GM23248 (cell line): ENCODE measurements around the gene P2RX7. TPM values are rescaled to one million over a fixed set of nuclear protein-coding genes. Genes with fewer than 3 reads are reported as not detected.

Source experiments
- DNase-seq: peaks from one replicate; pipeline ENCODE4 v3.0.0-alpha.2; 2015
- H2AFZ ChIP-seq: fragments of 200-600 bp; sonication (generic); 2 replicates; pipeline ENCODE4 v1.6.1; 2016; ENCODE audit warnings: antibody characterized with exemption
- H3F3A ChIP-seq: fragments of 200-600 bp; sonication (generic); 2 replicates; pipeline ENCODE4 v1.6.1; 2016; ENCODE audit warnings: mild to moderate bottlenecking, antibody characterized with exemption, mixed run types; ENCODE audit not compliant: insufficient read depth
- H3K27ac ChIP-seq: fragments of 200-600 bp; sonication (generic); 2 replicates; pipeline ENCODE4 v1.5.1; 2016; ENCODE audit warnings: mild to moderate bottlenecking
- H3K27me3 ChIP-seq: fragments of 200-600 bp; sonication (generic); replicated peaks from 2 replicates; pipeline ENCODE4 v1.6.1; 2016; ENCODE audit warnings: mild to moderate bottlenecking; ENCODE audit not compliant: insufficient read depth
- H3K36me3 ChIP-seq: fragments of 200-600 bp; sonication (generic); 2 replicates; pipeline ENCODE4 v1.6.1; 2016; ENCODE audit warnings: low read depth, mild to moderate bottlenecking
- H3K4me1 ChIP-seq: fragments of 200-600 bp; sonication (generic); 2 replicates; pipeline ENCODE4 v1.6.1; 2016; ENCODE audit warnings: mild to moderate bottlenecking; ENCODE audit not compliant: insufficient read depth
- H3K4me2 ChIP-seq: fragments of 200-600 bp; sonication (generic); one replicate; pipeline ENCODE4 v1.6.1; 2016; ENCODE audit warnings: mild to moderate bottlenecking; ENCODE audit not compliant: unreplicated experiment
- H3K4me3 ChIP-seq: fragments of 200-600 bp; sonication (generic); 2 replicates; pipeline ENCODE4 v1.5.1; 2016; ENCODE audit warnings: mild to moderate bottlenecking
- H3K79me2 ChIP-seq: fragments of 200-600 bp; sonication (generic); 2 replicates; pipeline ENCODE4 v1.6.1; 2016; ENCODE audit warnings: mild to moderate bottlenecking; ENCODE audit not compliant: insufficient read depth
- H3K9ac ChIP-seq: fragments of 200-600 bp; sonication (generic); 2 replicates; pipeline ENCODE4 v1.6.1; 2016; ENCODE audit warnings: mild to moderate bottlenecking
- H3K9me2 ChIP-seq: fragments of 200-600 bp; sonication (generic); 2 replicates; pipeline ENCODE4 v1.6.1; 2016; ENCODE audit warnings: mixed run types, mild to moderate bottlenecking, moderate library complexity; ENCODE audit not compliant: insufficient read depth
- H3K9me3 ChIP-seq: fragments of 200-600 bp; sonication (generic); one replicate; pipeline ENCODE4 v1.6.1; 2017; ENCODE audit warnings: low read depth
- H4K20me1 ChIP-seq: fragments of 200-600 bp; sonication (generic); 2 replicates; pipeline ENCODE4 v1.6.0; 2016; ENCODE audit not compliant: insufficient read depth
- EZH2 ChIP-seq: fragments of 200-600 bp; sonication (generic); IDR thresholded peaks from 2 replicates; pipeline ENCODE4 v1.6.1; 2018; ENCODE audit warnings: antibody characterized with exemption, mild to moderate bottlenecking; ENCODE audit not compliant: insufficient read depth, poor library complexity, severe bottlenecking
- EZH2phosphoT487 ChIP-seq: fragments of 200-600 bp; sonication (generic); IDR thresholded peaks from 2 replicates; pipeline ENCODE4 v1.6.1; 2018; ENCODE audit warnings: antibody characterized with exemption, moderate library complexity, mild to moderate bottlenecking, low read depth; ENCODE audit not compliant: insufficient read depth
- WGBS, 2 experiments: methylation state at CpG; one replicate each; pipeline ENCODE4 v1.1.6; 2015 to 2017; ENCODE audit warnings: low lambda C conversion rate in 2 of 2, low coverage in 1 of 2; ENCODE audit errors: missing lambda C conversion rate in 2 of 2; 5-methylcytosine and 5-hydroxymethylcytosine counted together
- in situ Hi-C: fragments of 300-500 bp; cut with MboI; formaldehyde crosslinking; loops from 2 replicates; pipeline ENCODE4 v1.15.0; 2020
- polyA plus RNA-seq: library from polyadenylated mRNA; unstranded; fragments of >200 nt; fragmentation: Nextera tagmentation; extraction: Ambion mirVana; gene quantifications from 2 replicates; pipeline ENCODE4 v1.2.1, GENCODE V29; 2016
- total RNA-seq: library from RNA; depleted of rRNA; stranded (reverse); fragments of >200 nt; shearing (Covaris generic); gene quantifications from 2 replicates; pipeline ENCODE4 v1.2.3, GENCODE V29; 2014

P2RX7 gene
- total and polyA plus RNA-seq, 2 experiments from 2014 or later = 0.53 to 0.54 TPM

DNA sequence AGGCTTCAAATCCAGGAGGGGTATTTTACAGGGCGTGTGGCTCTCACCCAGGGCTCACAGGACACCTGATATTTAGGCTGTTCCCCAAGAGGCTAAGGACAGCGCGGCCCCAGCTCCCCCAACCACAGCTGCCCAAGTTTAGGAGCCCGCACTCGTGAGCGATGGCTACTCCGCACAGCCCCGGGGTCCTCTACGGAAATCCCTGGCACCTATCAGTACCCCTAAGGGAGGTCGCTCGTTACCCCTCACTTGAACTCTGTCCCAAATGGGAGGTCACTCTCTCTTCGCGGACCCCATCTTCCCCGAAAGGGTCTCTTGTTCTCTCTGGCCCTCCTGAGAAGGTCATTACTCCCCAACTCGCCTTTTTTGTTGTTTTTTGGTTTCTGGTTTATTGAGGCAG lies 76.5 kb downstream of the P2RX7 start:
- Histone ChIP-seq H4K20me1 (no peaks in the 10 kb centered on the region), H3K27ac (no peak overlapping the region), H3F3A (peaks cover 10% of the 10 kb centered on the region), H3K9ac (no peak overlapping the region), H3K4me2 (no peak overlapping the region), H3K9me2 (no peaks in the 10 kb centered on the region), H3K27me3 (no peaks in the 10 kb centered on the region), H3K9me3 (no peaks in the 10 kb centered on the region), H3K4me1 (peaks cover 2% of the 10 kb centered on the region; the same call in 1 of the 2 replicates), H3K79me2 (no peaks in the 10 kb centered on the region), H3K36me3 (no peaks in the 10 kb centered on the region), H2AFZ (0 out of 2 replicates have a peak overlapping the region, but pooled peaks have one; percentile 80), H3K4me3 (peak overlapping the region; percentile 74)
- DNase-seq = no peak
- WGBS, 2 experiments = 79 to 80% methylated on average over 15 of the region's 15 CpGs
- TF ChIP-seq EZH2 (no peak), EZH2phosphoT487 (no peak)
- in situ Hi-C loops = no loop called here

DNA sequence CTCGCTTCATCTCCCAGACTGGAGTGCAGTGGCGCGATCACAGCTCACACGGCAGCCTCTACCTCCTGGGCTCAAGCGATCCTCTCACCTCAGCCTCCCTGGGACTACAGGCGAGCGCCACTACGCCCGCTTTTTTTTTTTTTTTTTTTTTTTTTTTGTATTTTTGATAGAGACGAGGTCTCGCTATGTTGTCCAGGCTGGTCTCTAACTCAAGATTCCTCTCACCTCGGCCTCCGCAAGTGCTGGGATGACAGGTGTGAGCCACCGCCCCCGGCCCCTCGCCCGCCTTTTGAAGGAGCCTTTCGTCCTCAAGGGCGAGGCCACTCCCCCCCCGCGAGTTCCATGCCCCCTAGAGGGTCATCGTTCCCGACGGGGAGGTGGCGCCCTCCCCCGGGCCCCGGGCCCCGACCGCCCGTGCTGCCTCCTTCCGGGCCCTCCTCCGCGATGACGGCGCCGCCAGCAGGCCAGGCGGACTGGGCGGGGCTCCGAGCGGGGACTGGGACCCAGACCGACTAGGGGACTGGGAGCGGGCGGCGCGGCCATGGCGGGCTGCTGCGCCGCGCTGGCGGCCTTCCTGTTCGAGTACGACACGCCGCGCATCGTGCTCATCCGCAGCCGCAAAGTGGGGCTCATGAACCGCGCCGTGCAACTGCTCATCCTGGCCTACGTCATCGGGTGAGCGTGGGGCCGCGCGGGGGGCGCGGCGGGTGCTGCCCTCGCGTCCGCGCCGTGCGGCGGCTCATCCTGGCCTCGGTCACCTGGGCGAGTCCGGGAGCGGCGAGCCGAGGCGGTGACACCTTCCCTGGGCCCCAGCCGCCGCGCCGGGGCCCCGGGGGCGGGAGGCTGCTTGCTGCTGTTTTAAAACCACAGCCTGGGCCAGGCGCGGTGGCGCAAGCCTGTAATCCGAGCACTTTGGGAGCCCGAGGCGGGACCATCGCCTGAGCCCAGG lies 77.2 kb downstream of the P2RX7 start, which contains the start of gene P2RX4:
P2RX4 (plus strand) TSS at position 506 of the 949 bp plus-strand sequence; CDS start at position 542, 36 bp downstream.
- Histone ChIP-seq H3K27ac (peak within 1 kb of the TSS; percentile 44), H3K79me2 (no peaks in the 10 kb centered on the region), H3K9ac (peak within 1 kb of the TSS; percentile 88), H4K20me1 (no peaks in the 10 kb centered on the region), H3K4me3 (peak within 1 kb of the TSS; percentile 74), H2AFZ (peak within 1 kb of the TSS; percentile 80), H3K4me2 (peak within 1 kb of the TSS; percentile 66), H3K9me3 (no peaks in the 10 kb centered on the region), H3F3A (peaks cover 17% of the 10 kb centered on the region), H3K27me3 (no peaks in the 10 kb centered on the region), H3K4me1 (peaks cover 8% of the 10 kb centered on the region), H3K9me2 (no peaks in the 10 kb centered on the region), H3K36me3 (no peaks in the 10 kb centered on the region)
- WGBS, 2 experiments = 10 to 11% methylated on average over 53 to 59 of the region's 97 CpGs
- TF ChIP-seq EZH2 (no peak), EZH2phosphoT487 (no peak)
- DNase-seq = peak; percentile 93
- in situ Hi-C loops = no loop called here

DNA sequence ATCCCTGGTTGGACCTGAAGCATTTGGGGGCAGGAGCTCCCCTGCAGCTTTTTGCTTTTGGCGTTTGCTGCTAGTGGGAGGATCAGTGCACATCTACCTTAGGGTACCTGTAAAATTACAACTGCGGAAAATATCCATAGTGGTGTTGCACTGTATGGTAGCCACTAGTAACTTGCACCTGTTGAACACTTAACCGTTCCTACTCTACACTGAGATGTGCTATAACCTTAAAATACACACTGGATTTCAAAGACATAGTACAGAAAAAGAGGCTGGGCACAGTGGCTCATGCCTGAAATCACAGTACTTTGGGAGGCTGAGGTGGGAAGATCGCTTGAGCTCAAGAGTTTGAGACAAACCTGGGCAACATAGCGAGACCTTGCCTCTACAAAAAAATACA lies 80.2 kb downstream of the P2RX7 start:
- TF ChIP-seq EZH2phosphoT487 (no peak), EZH2 (no peak)
- no peaks in the 10 kb centered on the region for H3K9me3 ChIP-seq
- 93 to 97% methylated on average over 5 of the region's 5 CpGs for WGBS, 2 experiments
- no peak overlapping the region for H3K4me3 ChIP-seq
- no peak for DNase-seq
- H3K9me2 ChIP-seq = no peaks in the 10 kb centered on the region
- H3K27me3 ChIP-seq = no peaks in the 10 kb centered on the region
- H4K20me1 ChIP-seq = no peaks in the 10 kb centered on the region
- peaks cover 8% of the 10 kb centered on the region for H3K4me1 ChIP-seq
- no peak overlapping the region for H3K9ac ChIP-seq
- no peaks in the 10 kb centered on the region for H3K36me3 ChIP-seq
- no peak overlapping the region for H2AFZ ChIP-seq
- H3K27ac ChIP-seq = no peak overlapping the region
- peaks cover 18% of the 10 kb centered on the region for H3F3A ChIP-seq
- H3K4me2 ChIP-seq = no peak overlapping the region
- in situ Hi-C loops = no loop called here
- H3K79me2 ChIP-seq = no peaks in the 10 kb centered on the region

DNA sequence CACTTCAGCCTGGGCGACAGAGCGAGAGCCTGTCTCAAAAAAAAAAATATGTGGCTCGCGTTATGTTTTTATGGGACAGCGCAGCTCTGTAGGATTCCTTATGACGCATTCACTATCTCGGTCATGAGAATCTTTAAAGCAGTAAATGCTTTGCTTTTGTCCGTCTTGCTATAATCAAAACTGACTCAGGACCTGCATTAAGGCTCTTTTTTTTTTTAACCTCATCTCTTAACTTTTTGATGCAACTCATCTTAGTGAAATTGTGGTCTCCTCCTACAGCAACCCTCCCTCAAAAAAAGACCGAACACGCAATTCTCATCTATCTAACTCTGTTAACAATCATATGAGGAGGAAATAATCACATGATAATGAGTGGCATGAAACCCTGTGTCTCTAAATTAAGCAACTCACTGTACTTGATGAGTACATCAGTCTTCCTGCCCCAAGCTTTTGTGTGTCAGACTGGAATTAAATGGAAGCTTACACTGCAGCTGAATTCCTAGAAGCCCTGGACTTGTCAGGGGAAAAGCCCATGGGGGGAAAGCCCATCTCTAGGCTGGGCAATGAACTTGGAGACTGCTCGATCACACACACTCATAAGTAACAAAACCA lies 81.6 kb downstream of the P2RX7 start:
- peak; percentile 79 for DNase-seq
- no peaks in the 10 kb centered on the region for H3K79me2 ChIP-seq
- TF ChIP-seq EZH2phosphoT487 (no peak), EZH2 (no peak)
- no peaks in the 10 kb centered on the region for H4K20me1 ChIP-seq
- in situ Hi-C loops = no loop called here
- H3K36me3 ChIP-seq = no peaks in the 10 kb centered on the region
- no peak overlapping the region for H2AFZ ChIP-seq
- peaks cover 8% of the 10 kb centered on the region for H3K4me1 ChIP-seq
- H3K27me3 ChIP-seq = no peaks in the 10 kb centered on the region
- H3K9me2 ChIP-seq = no peaks in the 10 kb centered on the region
- peak overlapping the region; percentile 50 for H3K4me2 ChIP-seq
- 31 to 39% methylated on average over 11 of the region's 11 CpGs for WGBS, 2 experiments
- no peaks in the 10 kb centered on the region for H3K9me3 ChIP-seq
- peak overlapping the region; percentile 63 for H3K27ac ChIP-seq
- no peak overlapping the region for H3K4me3 ChIP-seq
- H3F3A ChIP-seq = peaks cover 18% of the 10 kb centered on the region
- peak overlapping the region; percentile 39 for H3K9ac ChIP-seq
